HepG2 (cell line): Measurements from ENCODE around the gene SAYSD1. TPM values are rescaled to one million over a fixed set of nuclear protein-coding genes. Genes with fewer than 3 reads are reported as not detected.
A peak's percentile ranks its signal among the peaks of the same experiment; 100 is the strongest.

Source experiments
- ASH2L ChIP-seq: fragments of 300-600, 200-600 bp; sonication (generic); IDR thresholded peaks from 2 replicates; pipeline ENCODE4 v1.7.0; 2017; ENCODE audit warnings: low read depth, mild to moderate bottlenecking, moderate library complexity, mixed read lengths, low read length; ENCODE audit not compliant: insufficient read length
- CBX2 ChIP-seq, 2 experiments: fragments of 200-600 bp in 1 of 2; sonication (generic); formaldehyde crosslinking in 1 of 2; IDR thresholded peaks; 2 replicates each; pipeline versions ENCODE4 v1.7.0 to v1.8.1; 2018 to 2022; ENCODE audit warnings: low read depth in 2 of 2, low read length in 1 of 2, mild to moderate bottlenecking in 1 of 2, missing genetic modification reagents in 1 of 2
- CCDC6 ChIP-seq: sonication (generic); formaldehyde crosslinking; IDR thresholded peaks from 2 replicates; pipeline ENCODE4 v1.8.1; 2022; ENCODE audit warnings: mild to moderate bottlenecking, missing genetic modification reagents, moderate library complexity
- FOXM1 ChIP-seq: sonication (generic); formaldehyde crosslinking; IDR thresholded peaks from 2 replicates; pipeline ENCODE4 v1.5.0; 2020; ENCODE audit warnings: missing genetic modification reagents
- GABPA ChIP-seq, 2 experiments: IDR thresholded peaks; 2 replicates each; pipeline ENCODE4 v1.6.1; 2011 to 2016; ENCODE audit warnings: low read depth in 2 of 2, low read length in 1 of 2, missing biosample characterization in 1 of 2, missing genetic modification characterization in 1 of 2
- HES4 ChIP-seq: sonication (generic); formaldehyde crosslinking; IDR thresholded peaks from 2 replicates; pipeline ENCODE4 v1.9.0; 2021; ENCODE audit warnings: mild to moderate bottlenecking, missing genetic modification reagents, borderline replicate concordance
- HIVEP1 ChIP-seq: sonication (generic); formaldehyde crosslinking; IDR thresholded peaks from 2 replicates; pipeline ENCODE4 v1.4.0; 2020; ENCODE audit warnings: mild to moderate bottlenecking, missing genetic modification reagents
- HNRNPL ChIP-seq: fragments of 200-400 bp; formaldehyde crosslinking; IDR thresholded peaks from 2 replicates; pipeline ENCODE4 v1.6.1; 2017; ENCODE audit warnings: mild to moderate bottlenecking, low read depth, low read length
- KDM4B ChIP-seq: sonication (generic); formaldehyde crosslinking; IDR thresholded peaks from 2 replicates; pipeline ENCODE4 v1.4.0; 2020; ENCODE audit warnings: missing genetic modification reagents
- RFX1 ChIP-seq: fragments of 450-650 bp; IDR thresholded peaks from 2 replicates; pipeline ENCODE4 v1.6.1; 2017
- SETDB1 ChIP-seq: sonication (generic); formaldehyde crosslinking; IDR thresholded peaks from 2 replicates; pipeline ENCODE4 v1.5.1; 2020; ENCODE audit warnings: missing genetic modification reagents, mild to moderate bottlenecking, borderline replicate concordance
- SIX1 ChIP-seq: sonication (generic); formaldehyde crosslinking; IDR thresholded peaks from 2 replicates; pipeline ENCODE4 v1.4.0; 2020; ENCODE audit warnings: missing genetic modification reagents, borderline replicate concordance
- XBP1 ChIP-seq: sonication (generic); formaldehyde crosslinking; IDR thresholded peaks from 2 replicates; pipeline ENCODE4 v1.5.0; 2020; ENCODE audit warnings: missing genetic modification reagents
- ZFP82 ChIP-seq: sonication (generic); formaldehyde crosslinking; IDR thresholded peaks from 2 replicates; pipeline ENCODE4 v1.5.1; 2020; ENCODE audit warnings: mild to moderate bottlenecking, missing genetic modification reagents, borderline replicate concordance
- ZNF557 ChIP-seq: sonication (generic); formaldehyde crosslinking; IDR thresholded peaks from 2 replicates; pipeline ENCODE4 v1.4.0; 2020; ENCODE audit warnings: missing genetic modification reagents
- ZNF713 ChIP-seq: sonication (generic); formaldehyde crosslinking; IDR thresholded peaks from 2 replicates; pipeline ENCODE4 v1.4.0; 2020; ENCODE audit warnings: mild to moderate bottlenecking, missing genetic modification reagents
- ZNF83 ChIP-seq: sonication (generic); formaldehyde crosslinking; IDR thresholded peaks from 2 replicates; pipeline ENCODE4 v1.4.0; 2020; ENCODE audit warnings: missing genetic modification reagents, mild to moderate bottlenecking, borderline replicate concordance
- polyA plus RNA-seq, 8 experiments: library from polyadenylated mRNA; depleted of rRNA in 3 of 8; stranded (reverse) in 7 of 8; unstranded in 1 of 8; fragments of >200 nt; fragmentation: Illumina TruSeq in 4 of 8; extraction: Trizol in 4 of 8; gene quantifications; 2 replicates each; pipeline versions ENCODE4 v1.2.1 to v1.2.3, GENCODE V29; 2011 to 2016; ENCODE audit warnings: low read depth in 4 of 8, missing spikeins in 1 of 8, mixed read lengths in 1 of 8; ENCODE audit not compliant: insufficient read depth in 1 of 8
- total RNA-seq, 5 experiments: library from RNA; depleted of rRNA; stranded (reverse); fragments of >200 nt; fragmentation: Illumina TruSeq; extraction: Trizol; gene quantifications; 2 replicates each; pipeline ENCODE4 v1.2.3, GENCODE V29; 2016; ENCODE audit warnings: low read depth in 1 of 5
- TF ChIP-seq, protein P1 (sequence below): sonication (generic); formaldehyde crosslinking; IDR thresholded peaks from 2 replicates; pipeline ENCODE4 v1.5.0; 2020; ENCODE audit warnings: missing genetic modification reagents
- TF ChIP-seq, protein P2 (sequence below), 2 experiments: sonication (generic) in 1 of 2; formaldehyde crosslinking in 1 of 2; IDR thresholded peaks; 2 replicates each; pipeline versions ENCODE4 v1.6.1 to v1.9.0; 2014 to 2022; ENCODE audit warnings: antibody characterized with exemption in 1 of 2, borderline replicate concordance in 1 of 2, inconsistent platforms in 1 of 2, low read depth in 1 of 2, missing genetic modification reagents in 1 of 2
- TF ChIP-seq, protein P3 (sequence below): sonication (generic); formaldehyde crosslinking; IDR thresholded peaks from 2 replicates; pipeline ENCODE4 v1.4.0; 2020; ENCODE audit warnings: mild to moderate bottlenecking, low read depth, missing genetic modification reagents

Gene SAYSD1
- total and polyA plus RNA-seq, 2 of the 13 experiments (the other 11 are each of a cell fraction or from before 2014, with no cell fraction given): 10.1 to 16.0 TPM

DNA sequence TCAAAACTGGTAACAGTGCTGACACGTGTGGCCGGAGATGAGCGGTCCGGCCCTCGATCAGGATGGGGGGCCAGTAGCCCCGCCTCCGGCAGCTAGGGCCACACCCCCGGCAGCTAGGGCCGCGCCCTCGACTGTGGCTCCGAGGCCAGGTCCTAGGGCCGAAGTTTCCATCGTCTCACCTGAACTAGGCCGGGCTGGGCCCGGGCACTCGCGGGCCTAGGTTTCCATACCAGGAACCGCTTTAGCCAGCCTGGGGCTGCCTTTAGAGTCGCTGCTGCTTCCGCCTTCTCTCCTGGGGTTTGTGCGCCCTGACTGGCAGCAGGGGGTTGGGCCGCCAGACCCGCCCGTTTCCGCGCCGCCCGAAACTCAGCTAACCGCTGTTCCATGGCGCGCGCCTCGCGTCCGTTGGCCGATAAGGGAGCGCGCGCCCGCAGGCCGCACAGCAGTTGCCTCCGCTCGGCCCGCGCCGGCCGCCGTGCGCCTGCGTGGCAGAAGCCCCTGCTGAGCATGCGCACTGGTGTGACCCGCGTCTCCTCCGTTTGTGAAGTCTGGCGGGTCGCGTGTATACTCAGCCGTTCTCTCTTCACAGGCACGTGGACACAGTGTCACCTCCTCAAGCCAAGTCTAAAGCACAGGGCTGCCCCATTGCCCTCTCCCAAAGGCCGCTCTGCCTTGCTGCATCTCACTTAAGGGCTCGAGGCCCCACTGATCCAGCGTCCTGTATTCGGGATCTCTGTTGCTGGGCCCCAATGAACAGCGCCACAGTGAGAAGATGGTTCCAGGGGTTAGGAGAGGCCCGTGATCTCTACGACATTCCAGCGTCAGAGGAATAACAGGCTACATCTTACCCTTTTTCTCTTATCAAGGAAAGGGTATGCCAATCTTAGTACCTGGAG lies at the start of gene SAYSD1 (continued):
- peak; percentile 90 for TF ChIP-seq HIVEP1 (CRISPR knock-in tag)
- peak; percentile 98 for TF ChIP-seq HES4 (CRISPR knock-in tag)
- peak; percentile 95 for TF ChIP-seq ASH2L
- TF ChIP-seq, protein P1, sequence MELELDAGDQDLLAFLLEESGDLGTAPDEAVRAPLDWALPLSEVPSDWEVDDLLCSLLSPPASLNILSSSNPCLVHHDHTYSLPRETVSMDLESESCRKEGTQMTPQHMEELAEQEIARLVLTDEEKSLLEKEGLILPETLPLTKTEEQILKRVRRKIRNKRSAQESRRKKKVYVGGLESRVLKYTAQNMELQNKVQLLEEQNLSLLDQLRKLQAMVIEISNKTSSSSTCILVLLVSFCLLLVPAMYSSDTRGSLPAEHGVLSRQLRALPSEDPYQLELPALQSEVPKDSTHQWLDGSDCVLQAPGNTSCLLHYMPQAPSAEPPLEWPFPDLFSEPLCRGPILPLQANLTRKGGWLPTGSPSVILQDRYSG: peak; percentile 84; the same call in 1 of the 2 replicates
- 0 out of 2 replicates have a peak, but pooled peaks have one; percentile 44 for TF ChIP-seq HNRNPL
- peak; percentile 95 for TF ChIP-seq ZFP82 (CRISPR knock-in tag)
- no peak for TF ChIP-seq RFX1
- TF ChIP-seq, protein P2, sequence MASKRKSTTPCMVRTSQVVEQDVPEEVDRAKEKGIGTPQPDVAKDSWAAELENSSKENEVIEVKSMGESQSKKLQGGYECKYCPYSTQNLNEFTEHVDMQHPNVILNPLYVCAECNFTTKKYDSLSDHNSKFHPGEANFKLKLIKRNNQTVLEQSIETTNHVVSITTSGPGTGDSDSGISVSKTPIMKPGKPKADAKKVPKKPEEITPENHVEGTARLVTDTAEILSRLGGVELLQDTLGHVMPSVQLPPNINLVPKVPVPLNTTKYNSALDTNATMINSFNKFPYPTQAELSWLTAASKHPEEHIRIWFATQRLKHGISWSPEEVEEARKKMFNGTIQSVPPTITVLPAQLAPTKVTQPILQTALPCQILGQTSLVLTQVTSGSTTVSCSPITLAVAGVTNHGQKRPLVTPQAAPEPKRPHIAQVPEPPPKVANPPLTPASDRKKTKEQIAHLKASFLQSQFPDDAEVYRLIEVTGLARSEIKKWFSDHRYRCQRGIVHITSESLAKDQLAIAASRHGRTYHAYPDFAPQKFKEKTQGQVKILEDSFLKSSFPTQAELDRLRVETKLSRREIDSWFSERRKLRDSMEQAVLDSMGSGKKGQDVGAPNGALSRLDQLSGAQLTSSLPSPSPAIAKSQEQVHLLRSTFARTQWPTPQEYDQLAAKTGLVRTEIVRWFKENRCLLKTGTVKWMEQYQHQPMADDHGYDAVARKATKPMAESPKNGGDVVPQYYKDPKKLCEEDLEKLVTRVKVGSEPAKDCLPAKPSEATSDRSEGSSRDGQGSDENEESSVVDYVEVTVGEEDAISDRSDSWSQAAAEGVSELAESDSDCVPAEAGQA (IDR thresholded peaks at IDR 0.05; ENCODE audit: low read depth): no peak
- TF ChIP-seq, protein P2 (CRISPR knock-in tag; IDR thresholded peaks at IDR 0.05; ENCODE audit: borderline replicate concordance): peak; percentile 92
- TF ChIP-seq, protein P3, sequence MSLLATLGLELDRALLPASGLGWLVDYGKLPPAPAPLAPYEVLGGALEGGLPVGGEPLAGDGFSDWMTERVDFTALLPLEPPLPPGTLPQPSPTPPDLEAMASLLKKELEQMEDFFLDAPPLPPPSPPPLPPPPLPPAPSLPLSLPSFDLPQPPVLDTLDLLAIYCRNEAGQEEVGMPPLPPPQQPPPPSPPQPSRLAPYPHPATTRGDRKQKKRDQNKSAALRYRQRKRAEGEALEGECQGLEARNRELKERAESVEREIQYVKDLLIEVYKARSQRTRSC (CRISPR knock-in tag): peak; percentile 99
- TF ChIP-seq FOXM1: no peak
- TF ChIP-seq ZNF557 (CRISPR knock-in tag): peak; percentile 95
- TF ChIP-seq KDM4B: peak; percentile 59; the same call in 1 of the 2 replicates
- TF ChIP-seq ZNF713 (CRISPR knock-in tag): peak; percentile 72; the same call in 1 of the 2 replicates
- TF ChIP-seq SIX1 (CRISPR knock-in tag): peak; percentile 51; the same call in 1 of the 2 replicates
- 0 out of 2 replicates have a peak, but pooled peaks have one; percentile 2 for TF ChIP-seq SETDB1
- TF ChIP-seq GABPA (IDR thresholded peaks at IDR 0.05; ENCODE audit: low read depth, low read length): no peak
- no peak for TF ChIP-seq GABPA (CRISPR knock-in tag; IDR thresholded peaks at IDR 0.05; ENCODE audit: low read depth)
- peak; percentile 92 for TF ChIP-seq CCDC6 (CRISPR knock-in tag)
- no peak for TF ChIP-seq CBX2 (IDR thresholded peaks at IDR 0.05; ENCODE audit: low read depth, low read length)
- 0 out of 2 replicates have a peak, but pooled peaks have one; percentile 41 for TF ChIP-seq CBX2 (CRISPR knock-in tag; IDR thresholded peaks at IDR 0.05; ENCODE audit: low read depth)
- peak; percentile 99 for TF ChIP-seq ZNF83 (CRISPR knock-in tag)
- TF ChIP-seq XBP1: peak; percentile 87; the same call in 1 of the 2 replicates
